NCI-H1417 (cell line): ENCODE data around the gene TMEM41B.
"Not testable (repeated sequence)": the region's sequence is repeated elsewhere in the genome, so short reads cannot be mapped to it uniquely, and the experiment has no call there.

Experiments
- DNase-seq, 3 experiments: peaks; one replicate each; lab custom pipeline; 2025; lab: John Stamatoyannopoulos, UW

Gene TMEM41B

DNA sequence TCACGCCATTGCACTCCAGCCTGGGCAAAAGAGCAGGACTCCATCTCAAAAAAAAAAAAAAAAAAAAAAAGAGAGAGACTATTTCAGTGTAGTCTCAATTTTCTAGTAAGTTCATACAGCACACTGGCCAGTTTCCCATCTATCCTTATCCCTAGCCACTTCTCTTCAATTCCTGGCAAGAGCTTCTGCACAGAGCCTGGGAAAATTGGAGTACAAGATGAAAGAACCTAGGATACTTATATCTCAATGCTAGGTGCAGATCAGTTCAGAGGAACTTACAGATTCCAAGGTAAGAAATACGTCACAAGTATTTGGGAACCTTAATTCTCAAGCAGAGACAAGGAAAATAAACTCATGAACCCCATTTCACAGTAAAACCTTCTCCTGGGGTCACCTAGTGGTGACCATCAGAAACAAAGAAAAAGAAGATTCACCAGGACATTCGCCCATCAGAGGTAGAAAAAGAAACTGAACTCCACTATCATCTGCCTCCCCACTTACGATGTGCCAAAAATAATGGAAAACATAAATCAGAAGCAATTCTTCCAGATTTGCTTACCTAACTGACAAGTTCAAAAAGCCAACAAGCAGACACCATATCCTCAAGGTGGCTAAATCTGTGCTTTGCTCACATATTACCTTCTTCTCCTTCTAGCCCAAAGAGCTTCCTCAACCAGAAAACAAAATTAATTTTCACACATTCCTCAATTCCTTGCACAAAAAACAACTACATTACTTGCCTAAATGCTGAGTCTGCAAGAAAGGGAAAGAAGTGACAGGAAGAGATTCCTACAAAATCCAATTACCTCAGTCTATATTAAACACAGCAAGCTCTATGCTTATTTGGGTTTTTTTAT lies 54.2 kb downstream of the TMEM41B start:
- no peak for DNase-seq

DNA sequence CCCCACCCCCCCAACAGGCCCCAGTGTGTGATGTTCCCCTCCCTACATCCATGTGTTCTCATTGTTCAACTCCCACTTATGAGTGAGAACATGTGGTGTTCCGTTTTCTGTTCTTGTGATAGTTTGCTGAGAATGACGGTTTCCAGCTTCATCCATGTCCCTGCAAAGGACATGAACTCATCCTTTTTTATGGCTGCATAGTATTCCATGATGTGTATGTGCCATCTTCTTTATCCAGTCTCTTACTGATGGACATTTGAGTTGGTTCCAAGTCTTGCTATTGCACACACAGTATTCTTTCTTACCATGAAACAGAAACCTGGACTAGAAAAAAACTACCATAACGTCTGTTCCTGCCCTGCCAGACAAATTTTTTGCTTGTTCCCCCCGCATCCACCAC lies 56.1 kb downstream of the TMEM41B start:
- not testable (repeated sequence) for DNase-seq

DNA sequence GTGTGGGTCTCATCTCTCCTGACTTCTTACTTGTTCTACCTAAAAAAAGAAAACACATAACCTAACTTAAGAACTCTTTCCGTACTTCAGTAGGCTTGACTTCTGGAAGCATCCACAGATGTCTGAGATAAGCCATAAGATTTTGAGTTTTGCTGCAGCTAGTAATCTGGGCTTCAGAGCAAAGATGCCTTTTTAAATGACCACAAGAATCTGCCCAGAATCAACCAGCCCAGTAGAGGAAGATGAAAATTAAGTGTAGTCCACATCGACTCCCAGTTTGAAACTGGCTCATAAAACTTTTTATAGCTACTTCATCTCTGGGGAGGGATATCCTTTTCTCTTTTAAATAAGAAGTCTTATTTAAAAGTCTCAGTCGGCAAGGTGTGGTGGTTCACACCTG lies 60.0 kb downstream of the TMEM41B start:
- DNase-seq = no peak

DNA sequence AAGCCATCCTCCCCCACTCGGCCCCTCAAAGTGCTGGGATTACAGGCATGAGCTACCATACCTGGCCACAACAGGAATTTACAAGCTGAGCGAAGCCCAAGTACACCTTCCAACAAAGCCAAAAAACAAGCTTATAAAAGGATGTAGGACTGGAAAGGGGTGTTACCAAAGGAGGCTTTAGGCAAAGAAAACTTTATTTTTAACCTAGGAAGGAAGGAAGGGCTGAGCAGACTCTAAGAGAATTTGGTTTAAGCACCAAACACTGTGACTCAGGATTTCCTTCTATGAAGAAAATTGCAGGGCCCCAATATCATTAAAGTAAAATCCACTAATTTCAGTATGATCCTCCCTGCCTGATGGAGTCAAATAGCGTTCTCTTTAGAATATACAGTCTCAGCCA lies 61.3 kb downstream of the TMEM41B start:
- DNase-seq = no peak

DNA sequence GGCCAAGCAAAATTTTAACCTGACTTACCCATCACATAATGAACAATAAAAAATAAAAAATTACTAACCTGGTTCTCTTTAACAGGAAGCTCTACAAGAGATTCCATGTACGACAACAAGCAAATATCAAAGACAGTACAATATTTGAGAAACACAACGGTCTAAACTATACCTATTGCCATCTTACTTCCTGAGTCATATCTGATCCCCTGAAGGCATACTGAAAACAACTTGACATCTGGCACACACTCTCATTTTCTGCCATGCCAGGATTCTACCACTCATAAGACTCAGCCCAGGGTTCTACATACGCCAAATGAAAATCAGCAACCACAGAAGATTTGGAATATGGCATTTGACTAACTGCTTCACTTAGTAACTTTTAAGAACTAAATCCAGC lies 63.1 kb downstream of the TMEM41B start:
- DNase-seq = no peak

DNA sequence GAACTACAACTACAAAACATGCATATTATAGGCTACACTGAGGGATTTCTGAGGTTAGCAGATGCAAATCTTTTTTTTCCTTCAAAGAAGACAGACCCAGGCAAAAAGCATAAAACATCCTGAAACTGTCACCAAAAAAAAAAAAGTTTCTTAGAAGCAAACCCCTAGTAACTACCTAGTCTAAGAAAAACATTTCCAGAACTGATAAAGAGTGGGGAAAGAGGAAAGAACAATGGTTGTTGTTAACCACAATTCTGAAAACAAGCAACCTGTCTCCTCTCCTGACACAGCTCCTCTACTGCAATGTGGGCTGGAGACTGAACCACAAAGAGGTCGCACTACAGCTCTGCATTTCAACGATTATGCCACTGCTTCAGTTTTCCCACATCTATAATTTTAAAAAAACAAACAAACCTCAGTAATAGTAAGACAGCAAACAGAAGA lies 64.2 kb downstream of the TMEM41B start:
- DNase-seq = no peak

DNA sequence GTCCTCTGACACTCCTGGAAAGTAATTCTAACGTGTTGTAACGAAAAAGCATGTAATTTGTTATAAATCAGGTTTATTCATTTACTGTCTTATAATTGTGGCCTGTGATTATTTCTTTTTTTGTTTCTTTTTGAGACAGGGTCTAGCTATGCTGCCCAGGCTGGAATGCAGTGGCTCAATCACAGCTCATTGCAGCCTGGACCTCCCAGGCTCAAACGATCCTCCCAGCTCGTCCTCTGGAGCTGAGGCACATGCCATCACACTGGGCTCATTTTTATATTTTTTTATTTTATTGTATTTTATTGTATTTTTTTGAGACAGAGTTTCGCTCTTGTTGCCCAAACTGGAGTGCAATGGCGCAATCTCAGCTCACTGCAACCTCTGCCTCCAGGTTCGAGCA lies 65.1 kb downstream of the TMEM41B start:
- no peak for DNase-seq

DNA sequence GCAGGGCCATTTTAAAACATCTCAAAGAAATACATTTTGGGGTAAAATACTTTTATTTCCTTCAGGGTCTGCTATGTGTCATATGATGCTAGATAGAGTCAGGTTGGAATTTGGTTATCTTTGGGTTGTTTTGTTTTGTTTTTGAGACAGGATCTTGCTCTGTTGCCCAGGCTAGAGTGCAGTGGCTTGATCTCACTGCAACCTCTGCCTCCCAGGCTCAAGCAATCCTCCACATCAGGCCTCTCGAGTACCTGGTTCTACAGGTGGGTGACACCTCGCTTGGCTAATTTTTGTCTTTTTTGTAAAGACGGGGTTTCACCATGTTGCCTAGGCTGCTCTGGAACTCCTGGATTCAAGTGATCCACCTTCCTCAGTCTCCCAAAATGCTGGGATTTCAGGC lies 66.5 kb downstream of the TMEM41B start:
- DNase-seq = no peak

DNA sequence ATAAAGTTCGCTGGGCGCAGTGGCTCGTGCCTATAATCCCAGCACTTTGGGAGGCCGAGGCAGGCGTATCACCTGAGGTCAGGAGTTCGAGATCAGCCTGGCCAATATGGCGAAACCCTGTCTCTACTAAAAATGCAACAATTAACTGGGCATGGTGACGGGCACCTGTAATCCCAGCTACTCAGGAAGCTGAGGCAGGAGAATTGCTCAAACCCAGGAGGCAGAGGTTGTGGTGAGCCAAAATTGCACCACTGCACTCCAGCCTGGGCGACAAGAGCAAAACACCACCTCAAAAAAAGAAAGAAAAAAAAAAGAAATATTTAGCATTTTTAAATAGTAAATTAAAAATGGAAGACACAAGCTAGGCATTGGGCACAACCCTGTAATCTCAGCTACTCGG lies 78.2 kb downstream of the TMEM41B start:
- not testable (repeated sequence) for DNase-seq

DNA sequence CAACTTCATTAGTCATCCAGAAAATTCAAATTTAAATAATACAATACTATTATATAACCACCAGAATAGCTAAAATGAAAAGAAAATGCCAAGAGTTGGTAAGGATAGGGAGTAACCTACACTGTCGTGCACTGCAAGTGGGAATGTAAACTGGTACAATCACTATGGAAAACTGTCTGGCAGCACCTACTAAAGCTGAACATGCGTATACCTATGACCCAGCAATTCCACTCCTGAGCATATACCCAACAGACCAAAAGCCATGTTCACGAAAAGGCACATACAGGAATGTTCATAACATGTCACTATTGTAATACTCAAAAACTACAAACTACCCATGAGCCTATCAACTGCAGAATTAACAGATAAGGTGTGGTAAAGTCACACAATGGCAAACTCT lies 81.9 kb downstream of the TMEM41B start:
- no peak for DNase-seq

DNA sequence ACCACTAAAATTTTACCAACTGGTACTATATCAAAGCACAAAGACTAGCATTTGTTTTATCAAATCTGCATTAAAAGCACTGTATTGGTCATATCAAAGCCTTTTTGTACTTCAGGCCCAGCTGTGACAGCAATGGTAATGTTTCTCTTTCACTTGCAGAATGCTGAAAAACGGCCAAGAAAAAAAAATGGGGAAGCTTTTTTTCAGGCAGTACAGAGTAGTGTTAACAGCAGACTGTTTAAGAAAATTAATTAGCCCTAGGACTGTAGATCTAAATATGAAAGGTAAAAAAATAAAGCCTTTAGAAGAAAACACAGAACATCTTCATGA lies 82.6 kb downstream of the TMEM41B start:
- DNase-seq = no peak
